Measurements from ENCODE around the gene MIPOL1. TPM values are rescaled to one million over a fixed set of nuclear protein-coding genes. Genes with fewer than 3 reads are reported as not detected.

Gene MIPOL1
- total and polyA plus RNA-seq, 2 donors (not counting 3 experiments of a cell fraction or from before 2014, with no cell fraction given) = 3.4 to 33.5 TPM

DNA sequence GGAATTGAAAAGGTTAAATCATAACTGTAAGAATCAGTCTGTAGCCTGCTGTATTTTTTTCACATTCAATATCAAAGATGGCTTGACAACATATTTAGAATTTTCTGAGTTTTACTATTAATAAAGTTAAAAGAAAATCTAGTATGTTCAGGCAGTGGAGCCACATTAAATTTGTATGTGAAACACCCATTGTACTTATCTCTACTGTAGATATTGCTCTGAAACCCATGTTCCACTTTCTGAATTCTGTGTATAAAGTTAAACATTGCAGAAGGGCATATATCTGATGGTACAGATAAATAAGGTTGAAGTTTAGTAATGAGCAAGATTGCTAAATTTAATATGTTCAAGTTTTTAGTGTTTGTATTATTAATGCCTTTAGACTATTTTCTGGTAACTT is 224.6 kb downstream of the MIPOL1 start:
- Histone ChIP-seq H3K27me3 (ENCODE audit: control insufficient read depth in 2 of 2, insufficient read depth in 2 of 2, low read length in 2 of 2) (no peaks in the 10 kb centered on the region), H3K4me2 (ENCODE audit: insufficient read depth, low read length) (no peak overlapping the region), H3K79me2 (ENCODE audit: control insufficient read depth, insufficient read depth, low read length) (no peaks in the 10 kb centered on the region), H3K9me3 (replicated peaks; ENCODE audit: control insufficient read depth, insufficient read depth, low read length) (no peaks in the 10 kb centered on the region), H3K4me1 (ENCODE audit: control insufficient read depth, extremely low read depth, insufficient read depth, low read length) (no peaks in the 10 kb centered on the region), H3K4me3 (replicated peaks in 1 of 3; ENCODE audit: insufficient read depth in 1 of 3, low read depth in 1 of 3, low read length in 3 of 3) (no peak overlapping the region), H3K9ac (replicated peaks; ENCODE audit: extremely low read depth, insufficient read depth, low read length) (no peak overlapping the region), H2AFZ (ENCODE audit: low read depth, low read length) (no peak overlapping the region), H4K20me1 (replicated peaks; ENCODE audit: control insufficient read depth, extremely low read depth, insufficient read depth, low read length) (no peaks in the 10 kb centered on the region), H3K27ac (ENCODE audit: insufficient read depth, low read depth, low read length) (no peak overlapping the region), H3K9me1 (replicated peaks; ENCODE audit: control insufficient read depth, extremely low read depth, insufficient read depth, low read length) (no peaks in the 10 kb centered on the region), H3K36me3 (ENCODE audit: control insufficient read depth in 2 of 2, extremely low read depth in 1 of 2, insufficient read depth in 2 of 2, low read length in 2 of 2) (peaks cover 0 to 2% of the 10 kb centered on the region in 2 experiments)
- intact Hi-C loops (cut with micrococcal nuclease) (no loop called here), dilution Hi-C loops (cut with MboI; ENCODE audit: extremely low pct_ligation_motif_present, low sequenced_read_pairs) (no loop called here)
- ChIA-PET CTCF (no interaction called here), POLR2A (no interaction called here)
- BruUV-seq (replicated peaks) = no TSS peak
- no peak for FAIRE-seq
- DNase-seq (ENCODE audit: low read depth, low spot score) = no peak
- no peak for TF ChIP-seq POLR2AphosphoS5 (IDR thresholded peaks at IDR 0.05; ENCODE audit: insufficient read depth, low read depth, low read length)
- no peak for TF ChIP-seq JUN (IDR thresholded peaks at IDR 0.05; ENCODE audit: borderline replicate concordance, insufficient read depth, insufficient read length, low read depth)
- no peak for TF ChIP-seq MYC (IDR thresholded peaks at IDR 0.05; ENCODE audit: low read depth, low read length)
- TF ChIP-seq FOS (IDR thresholded peaks at IDR 0.05; ENCODE audit: borderline replicate concordance, insufficient read depth, low read length) = no peak
- no peak for TF ChIP-seq POLR2A (IDR thresholded peaks at IDR 0.05; ENCODE audit: low read depth, low read length)
- TF ChIP-seq GATA2 (IDR thresholded peaks at IDR 0.05; ENCODE audit: insufficient read depth, insufficient read length, low read depth, low read length) = no peak
- TF ChIP-seq, protein P1, sequence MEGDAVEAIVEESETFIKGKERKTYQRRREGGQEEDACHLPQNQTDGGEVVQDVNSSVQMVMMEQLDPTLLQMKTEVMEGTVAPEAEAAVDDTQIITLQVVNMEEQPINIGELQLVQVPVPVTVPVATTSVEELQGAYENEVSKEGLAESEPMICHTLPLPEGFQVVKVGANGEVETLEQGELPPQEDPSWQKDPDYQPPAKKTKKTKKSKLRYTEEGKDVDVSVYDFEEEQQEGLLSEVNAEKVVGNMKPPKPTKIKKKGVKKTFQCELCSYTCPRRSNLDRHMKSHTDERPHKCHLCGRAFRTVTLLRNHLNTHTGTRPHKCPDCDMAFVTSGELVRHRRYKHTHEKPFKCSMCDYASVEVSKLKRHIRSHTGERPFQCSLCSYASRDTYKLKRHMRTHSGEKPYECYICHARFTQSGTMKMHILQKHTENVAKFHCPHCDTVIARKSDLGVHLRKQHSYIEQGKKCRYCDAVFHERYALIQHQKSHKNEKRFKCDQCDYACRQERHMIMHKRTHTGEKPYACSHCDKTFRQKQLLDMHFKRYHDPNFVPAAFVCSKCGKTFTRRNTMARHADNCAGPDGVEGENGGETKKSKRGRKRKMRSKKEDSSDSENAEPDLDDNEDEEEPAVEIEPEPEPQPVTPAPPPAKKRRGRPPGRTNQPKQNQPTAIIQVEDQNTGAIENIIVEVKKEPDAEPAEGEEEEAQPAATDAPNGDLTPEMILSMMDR (IDR thresholded peaks at IDR 0.05; ENCODE audit: extremely low read depth in 1 of 2, insufficient read depth in 1 of 2, low read depth in 1 of 2, low read length in 2 of 2) = no peak
- TF ChIP-seq, protein P2, sequence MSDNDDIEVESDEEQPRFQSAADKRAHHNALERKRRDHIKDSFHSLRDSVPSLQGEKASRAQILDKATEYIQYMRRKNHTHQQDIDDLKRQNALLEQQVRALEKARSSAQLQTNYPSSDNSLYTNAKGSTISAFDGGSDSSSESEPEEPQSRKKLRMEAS (IDR thresholded peaks at IDR 0.05; ENCODE audit: insufficient read depth, insufficient read length) = no peak
- TF ChIP-seq EZH2 (IDR thresholded peaks at IDR 0.05; ENCODE audit: borderline replicate concordance, low read depth, low read length, severe bottlenecking) = no peak
